Esophagus mucosa (tissue), 1 donor: ENCODE data around the gene CFAP92. TPM values are rescaled to one million over a fixed set of nuclear protein-coding genes. Genes with fewer than 3 reads are reported as not detected.
"Not testable (repeated sequence)": the region's sequence is repeated elsewhere in the genome, so short reads cannot be mapped to it uniquely, and the experiment has no call there.

ENCODE experiments used
- ATAC-seq: fragments of 200-7000 bp; cut with Tn5 transposase; one replicate; pipeline ENCODE4 v1.9.1; 2020
- total RNA-seq: library from RNA; stranded (reverse); gene quantifications from one replicate; pipeline ENCODE4 v1.2.4, GENCODE V29; 2023
- donor health status: DM: yes; HTN: yes; CAD: no.

The CFAP92 gene
- total RNA-seq, 1 donor from 2014 or later, result 0.80 TPM

GRCh38 chr3:128933213-128933921 is 60.5 kb downstream of the CFAP92 start:
- ATAC-seq, result peak; percentile 14

DNA sequence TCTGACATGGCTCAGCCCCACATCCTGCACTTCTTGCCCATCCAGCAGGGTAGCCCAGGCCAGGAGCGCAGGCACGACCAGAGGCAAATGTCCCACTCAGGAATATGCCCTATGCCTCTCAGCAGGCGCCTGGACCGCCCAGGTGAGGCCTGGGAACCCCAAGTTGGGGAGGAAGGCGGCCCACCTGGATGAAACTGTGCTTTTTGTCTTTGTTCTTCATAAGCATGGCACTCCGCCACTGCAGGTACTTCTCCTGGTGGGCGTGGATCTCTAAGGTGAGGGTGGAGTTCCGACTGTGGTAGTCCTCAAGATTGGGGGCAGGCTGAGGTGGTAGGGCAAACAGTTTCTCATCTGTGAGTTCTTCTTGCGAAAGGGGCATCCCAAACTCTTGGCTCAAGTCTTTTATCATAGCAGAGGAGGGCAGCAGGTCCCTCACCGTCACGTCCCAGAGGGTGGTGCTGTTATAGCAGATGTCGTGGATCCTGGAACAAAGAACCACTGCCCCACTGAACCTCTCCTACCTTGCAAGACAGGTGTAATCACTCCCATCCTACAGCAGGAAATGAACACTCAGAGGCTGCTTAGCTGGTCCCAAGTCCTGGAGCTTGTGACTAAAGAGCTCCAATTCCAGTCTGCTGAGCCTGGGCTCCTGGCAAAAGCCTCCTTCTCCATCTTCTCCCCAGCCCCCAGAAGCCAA is 61.2 kb downstream of the CFAP92 start:
- peak; percentile 78 for ATAC-seq

- no peak for ATAC-seq
Observed at GRCh38 chr3:128931046-128931445, 62.8 kb downstream of the CFAP92 start.

- no peak for ATAC-seq
Observed at GRCh38 chr3:128929364-128929763, 64.5 kb downstream of the CFAP92 start.

- ATAC-seq, result not testable (repeated sequence)
Observed at GRCh38 chr3:128923986-128924385, 69.9 kb downstream of the CFAP92 start.

DNA sequence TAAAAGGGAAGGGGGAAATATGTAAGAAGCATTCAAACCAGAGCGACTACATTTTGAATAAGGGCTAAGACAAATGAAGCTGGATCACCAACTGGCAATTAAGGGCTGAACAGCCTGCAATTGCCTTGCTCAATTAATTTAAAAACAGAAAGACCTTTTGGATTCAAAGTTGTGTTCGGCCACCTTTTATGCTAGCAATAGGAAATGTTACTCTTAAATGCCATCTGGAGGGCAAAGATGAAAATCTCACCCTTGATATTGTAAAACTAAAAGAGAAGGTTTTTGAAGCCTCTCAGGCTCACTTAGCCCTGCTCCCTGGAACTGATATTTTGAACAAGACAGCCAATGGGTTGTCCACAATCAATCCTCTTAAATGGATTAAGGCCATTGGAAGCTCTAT is 70.3 kb downstream of the CFAP92 start:
- no peak for ATAC-seq

DNA sequence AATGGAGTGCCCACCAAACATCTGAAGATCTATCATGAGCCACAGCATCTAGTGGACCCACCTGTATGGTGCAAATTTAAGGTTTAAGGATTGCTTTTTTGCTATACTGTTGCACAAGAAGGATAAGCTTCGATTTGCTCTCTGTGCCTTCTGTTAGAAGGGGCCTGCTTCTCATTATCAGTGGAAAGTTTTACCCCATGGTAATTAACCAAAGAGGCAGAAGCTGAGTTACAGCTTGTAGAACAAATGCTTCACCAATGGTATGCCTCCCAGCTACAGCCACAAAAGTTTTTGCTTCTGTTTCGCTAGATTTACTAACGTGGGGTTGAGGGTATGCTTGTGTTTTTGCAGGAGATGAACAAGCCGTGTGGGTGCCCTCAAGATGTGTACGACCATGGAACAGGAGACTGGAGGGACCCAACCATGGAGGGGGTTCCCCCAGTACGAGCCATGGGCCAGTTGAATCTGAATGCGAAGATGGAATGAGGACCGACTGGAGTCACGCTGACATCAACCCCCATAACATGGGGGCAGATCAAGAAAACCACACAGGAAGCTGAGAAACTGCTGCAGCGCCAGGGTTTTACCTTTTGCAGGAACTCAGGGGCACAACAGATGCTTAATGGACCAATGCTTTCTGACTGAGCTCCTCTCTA is 70.9 kb downstream of the CFAP92 start:
- ATAC-seq, result no peak

DNA sequence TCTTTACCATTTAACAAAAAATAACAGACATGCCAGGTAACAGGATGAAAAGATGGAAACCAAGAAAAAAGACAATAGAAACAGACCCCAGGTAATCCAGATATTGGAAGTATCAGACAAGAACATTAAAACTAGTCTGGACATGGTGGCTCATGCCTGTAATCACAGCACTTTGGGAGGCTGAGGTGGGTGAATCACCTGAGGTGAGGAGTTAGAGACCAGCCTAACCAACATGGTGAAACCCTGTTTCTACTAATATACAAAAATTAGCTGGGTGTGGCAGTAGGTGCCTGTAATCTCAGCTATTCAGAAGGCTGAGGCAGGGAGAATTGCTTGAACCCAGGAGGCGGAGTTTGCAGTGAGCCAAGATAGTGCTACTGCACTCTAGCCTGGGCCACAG is 73.9 kb downstream of the CFAP92 start:
- no peak for ATAC-seq

DNA sequence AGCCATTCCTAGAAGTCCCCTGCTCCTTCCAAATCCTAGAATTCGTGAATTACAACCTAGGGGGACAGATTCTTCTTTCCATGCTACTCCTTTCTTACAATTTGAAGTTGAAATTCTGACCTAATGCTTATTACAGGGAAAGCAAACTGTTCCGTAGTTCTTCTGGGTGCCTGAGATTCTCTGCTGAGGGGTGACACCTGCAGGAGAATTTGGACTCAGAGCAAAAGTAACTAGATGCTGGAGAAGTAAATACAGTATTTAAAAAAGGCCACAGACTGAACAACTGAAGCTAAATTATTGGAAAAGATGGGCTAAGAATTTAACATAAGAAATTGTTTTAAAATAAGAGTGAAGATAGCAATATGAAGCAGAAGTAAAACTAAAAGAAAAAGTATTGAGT is 76.6 kb downstream of the CFAP92 start:
- no peak for ATAC-seq

DNA sequence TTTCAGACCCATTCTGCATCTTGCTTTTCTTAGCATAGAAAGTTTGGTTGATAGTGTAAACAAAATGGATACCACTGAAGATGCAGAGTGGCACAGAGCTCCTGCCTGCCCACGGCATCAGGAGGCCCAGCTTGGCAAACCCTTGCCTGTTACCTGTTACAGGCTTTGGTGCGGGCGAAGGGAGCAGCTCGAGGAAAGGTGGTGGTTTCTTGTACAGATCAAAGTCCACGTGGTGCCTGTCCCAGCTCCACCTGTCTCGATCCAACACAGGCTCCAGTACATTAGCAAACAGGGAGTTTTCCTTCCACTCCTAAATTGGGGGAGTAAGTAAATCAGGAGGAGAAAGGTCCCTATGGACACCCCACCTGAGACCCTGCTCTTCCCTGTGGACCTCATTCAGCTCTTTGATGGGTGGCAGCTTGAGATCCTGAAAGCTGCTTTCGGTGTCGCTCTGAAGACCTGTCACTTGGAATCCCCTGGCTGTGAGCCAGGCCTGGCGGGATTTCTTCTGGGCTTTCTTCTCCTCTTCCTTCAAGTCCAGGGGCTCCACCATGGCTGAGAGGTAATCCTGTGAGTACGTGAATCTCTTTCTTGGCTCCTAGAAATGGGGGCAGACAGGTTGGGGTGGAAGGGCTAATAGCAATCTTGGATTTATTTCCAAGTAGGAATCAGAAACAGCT is 78.8 kb downstream of the CFAP92 start:
- ATAC-seq, result no peak

DNA sequence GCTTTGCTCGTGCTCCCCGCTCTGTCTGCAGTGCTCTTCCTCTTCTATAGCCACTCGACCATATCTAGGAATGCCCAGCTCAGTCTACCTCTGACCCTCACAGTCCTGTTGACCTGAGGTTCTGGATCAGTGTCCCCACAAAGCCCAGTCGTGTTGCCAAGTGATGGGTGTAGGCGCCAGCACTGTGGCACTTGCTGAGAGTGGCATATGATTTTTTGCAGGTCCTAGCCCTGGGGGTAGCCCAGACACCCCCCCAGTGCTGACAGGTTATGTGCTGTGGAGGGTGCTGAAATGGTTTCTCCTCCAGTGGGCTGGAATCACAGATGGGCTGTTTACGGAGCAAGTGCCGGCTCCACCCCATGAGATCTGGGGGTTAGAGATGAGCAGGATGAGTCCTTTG is 82.0 kb downstream of the CFAP92 start:
- ATAC-seq, result no peak

DNA sequence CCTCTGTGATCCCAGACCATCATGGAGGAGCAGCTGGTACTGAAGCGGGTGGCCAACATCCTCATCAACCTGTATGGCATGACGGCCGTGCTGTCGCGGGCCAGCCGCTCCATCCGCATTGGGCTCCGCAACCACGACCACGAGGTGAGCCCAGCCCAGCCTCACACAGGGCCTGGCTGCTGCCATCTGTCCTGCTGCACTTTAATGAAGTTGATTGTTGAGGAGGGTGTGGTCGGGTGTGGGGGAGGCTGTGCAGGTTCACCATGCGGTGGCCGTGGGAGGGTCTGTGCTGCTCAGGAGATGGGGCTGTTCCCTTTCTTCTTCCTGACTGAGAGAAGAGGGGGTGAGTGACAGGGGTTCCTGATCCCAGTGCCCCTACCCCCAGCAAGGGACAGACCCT is 83.9 kb downstream of the CFAP92 start:
- no peak for ATAC-seq

DNA sequence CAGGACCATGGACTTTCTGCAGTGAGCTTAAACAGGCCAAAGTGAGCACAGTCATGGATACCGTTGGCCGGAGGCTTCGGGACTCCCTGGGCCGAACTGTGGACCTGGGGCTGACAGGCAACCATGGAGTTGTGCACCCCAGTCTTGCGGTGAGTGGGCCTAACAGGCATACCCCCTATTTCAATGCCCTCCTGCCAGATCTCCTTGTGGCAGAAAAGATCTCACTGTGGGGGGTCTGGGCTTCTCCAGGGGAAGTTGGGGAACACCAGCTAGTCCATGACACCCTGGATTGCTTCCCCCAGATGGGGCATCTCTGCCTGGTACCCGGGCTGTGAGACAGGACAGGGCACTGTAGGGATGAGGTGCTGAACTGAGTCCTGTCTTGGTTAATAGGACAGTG is 84.9 kb downstream of the CFAP92 start:
- no peak for ATAC-seq

DNA sequence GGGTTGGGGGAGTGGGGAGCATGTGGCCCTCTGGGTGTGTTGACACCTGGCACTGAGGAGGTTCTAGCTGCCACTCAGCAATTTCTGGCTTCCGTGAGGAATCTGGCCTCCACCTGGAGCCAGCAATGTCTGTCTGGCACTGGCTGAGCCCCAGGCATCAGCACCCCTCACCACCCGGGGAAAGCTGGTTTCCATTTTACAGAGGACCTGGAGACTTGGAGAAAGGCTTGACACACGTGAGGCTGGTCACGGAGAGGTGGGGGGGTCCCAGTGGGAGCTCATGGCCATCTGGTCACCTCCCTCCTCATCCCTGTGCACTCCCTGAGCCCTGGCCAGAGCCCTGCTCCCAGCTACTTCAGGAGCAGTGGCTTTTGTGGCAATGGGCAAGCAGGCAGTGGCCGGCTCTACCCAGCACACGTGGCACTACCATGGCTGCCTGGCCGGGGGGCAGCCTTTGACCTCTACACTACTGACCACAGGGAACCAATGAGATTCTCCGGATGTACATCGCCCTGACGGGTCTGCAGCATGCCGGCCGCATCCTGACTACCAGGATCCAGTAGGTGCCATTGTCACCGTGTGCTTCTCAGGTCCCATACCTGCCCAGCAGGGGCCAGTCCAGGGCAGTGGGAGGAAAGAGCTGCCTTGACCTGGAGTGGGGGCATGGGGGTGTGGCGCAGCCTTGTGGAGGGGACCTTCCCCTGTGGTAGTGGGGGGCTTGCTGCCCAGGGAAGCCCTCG is 86.0 kb downstream of the CFAP92 start:
- no peak for ATAC-seq

DNA sequence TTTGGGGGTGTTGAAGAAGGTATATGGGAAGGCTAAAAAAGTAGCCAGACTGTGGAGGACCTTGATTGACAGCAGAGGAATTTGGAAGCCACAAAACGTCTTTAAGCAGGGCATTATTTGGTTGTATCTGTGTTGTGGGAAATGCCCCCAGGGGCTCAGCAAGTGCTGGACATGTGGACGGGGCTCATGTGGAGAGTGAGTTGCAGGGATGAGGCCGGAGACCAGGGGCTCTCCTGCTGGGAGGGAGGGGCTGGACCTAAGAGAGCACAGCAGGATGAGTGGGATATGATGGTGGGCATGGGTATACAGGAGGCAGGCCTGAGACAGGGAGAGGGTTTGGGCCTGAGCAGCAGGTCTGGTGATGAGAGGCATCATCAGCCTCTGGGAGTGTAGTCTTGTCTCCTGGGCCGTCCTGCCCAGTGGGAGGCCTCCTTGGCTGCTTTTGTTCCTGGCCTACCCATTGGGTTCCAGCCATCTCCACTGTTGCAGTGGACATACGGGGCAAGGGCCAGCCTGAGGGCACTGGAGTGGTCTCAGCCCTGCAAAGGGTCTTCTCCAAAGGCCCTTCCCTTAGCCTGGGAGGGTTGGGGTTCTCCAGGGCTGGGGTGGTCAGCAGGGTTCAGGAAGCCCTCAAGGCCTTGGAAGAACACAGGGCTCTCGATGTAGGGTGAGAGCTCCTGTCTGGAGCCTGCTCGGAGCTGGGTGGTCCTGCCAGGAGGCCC is 86.9 kb downstream of the CFAP92 start:
- ATAC-seq, result no peak

GRCh38 chr3:128906031-128906803 is 87.7 kb downstream of the CFAP92 start:
- ATAC-seq, result no peak

DNA sequence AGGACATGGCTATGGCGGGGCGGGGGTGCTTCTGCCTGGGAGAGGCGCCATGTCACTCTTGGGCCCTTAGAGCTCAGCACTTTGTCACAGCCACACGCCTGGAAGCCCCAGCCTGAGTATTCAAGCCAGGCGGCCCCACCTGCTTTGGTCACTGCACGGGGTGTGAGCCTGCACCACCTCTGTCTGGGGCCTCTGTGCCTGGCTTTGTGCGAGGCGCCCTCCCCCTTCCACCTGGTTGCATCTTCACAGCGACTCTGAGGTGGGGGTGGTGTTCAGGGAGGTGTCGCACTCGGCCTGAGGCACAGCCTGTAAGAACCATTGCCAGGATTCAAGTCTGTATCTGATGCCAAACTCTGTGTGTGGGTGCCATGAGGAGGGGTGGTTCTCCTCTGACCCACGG is 90.4 kb downstream of the CFAP92 start:
- ATAC-seq, result no peak

DNA sequence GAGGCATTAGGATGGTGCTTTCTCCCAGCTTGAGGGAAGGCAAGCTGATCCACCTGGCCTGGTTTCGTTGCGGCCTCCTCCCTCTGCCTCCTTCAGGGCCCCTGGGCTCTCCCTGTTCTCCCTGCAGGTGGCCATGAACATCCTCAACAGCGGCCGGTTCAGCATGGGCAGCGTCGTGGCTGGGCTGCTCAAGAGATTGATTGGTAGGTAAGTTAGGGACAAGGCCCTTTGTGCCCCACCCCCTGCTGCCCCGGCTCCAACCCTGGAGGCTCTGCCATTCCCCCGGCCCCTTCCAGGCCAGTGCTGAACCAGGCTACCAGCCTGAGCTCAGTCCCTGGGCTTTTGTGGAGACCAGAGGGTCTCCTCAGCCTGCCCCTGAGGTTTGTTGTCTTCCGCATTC is 91.5 kb downstream of the CFAP92 start:
- ATAC-seq, result no peak

DNA sequence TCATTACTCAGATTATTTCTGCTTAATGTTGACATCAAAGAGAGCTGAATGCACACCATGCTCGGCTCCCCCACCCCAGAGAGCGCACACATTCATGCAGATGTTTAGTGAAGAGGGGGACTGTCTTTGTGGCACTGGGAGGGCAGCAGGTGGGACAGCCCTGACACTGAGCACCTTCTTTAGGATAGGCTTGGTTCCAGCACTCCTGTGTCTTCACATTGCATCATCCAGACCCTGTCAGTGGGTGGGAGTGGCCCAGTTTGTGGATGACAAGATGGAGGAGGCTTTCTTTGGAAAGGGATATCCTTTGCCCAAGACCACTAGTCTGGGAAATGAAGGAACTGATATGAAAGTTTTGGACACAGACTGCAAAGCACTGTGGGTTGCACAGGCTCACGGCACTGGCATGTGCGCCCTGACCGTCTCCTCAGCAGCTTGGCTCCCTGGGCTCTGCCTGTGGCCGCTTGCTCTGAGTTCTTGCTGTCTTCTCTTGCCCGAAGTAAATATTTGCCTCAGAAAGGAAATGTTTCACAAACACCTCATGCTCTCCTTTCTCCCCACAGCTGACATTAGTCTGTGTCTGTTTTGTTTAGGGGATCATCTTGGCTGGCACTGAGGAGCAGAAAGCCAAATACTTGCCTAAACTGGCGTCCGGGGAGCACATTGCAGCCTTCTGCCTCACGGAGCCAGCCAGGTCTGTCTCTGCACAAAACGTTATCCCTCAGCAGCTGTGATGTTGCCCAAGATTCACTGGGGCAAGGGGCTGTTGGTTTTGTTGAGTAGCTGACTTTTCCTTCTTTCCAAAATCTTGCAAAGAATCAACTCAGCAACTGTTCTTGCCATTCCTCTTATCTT is 97.8 kb downstream of the CFAP92 start:
- ATAC-seq, result no peak
